HL-60/S4 (cell line): Measurements from ENCODE around the gene PCDH12.

Source experiments
- in situ Hi-C: fragments of 300-500 bp; cut with MboI; formaldehyde crosslinking; loops from 2 replicates; pipeline ENCODE4 v1.14.3; 2022; ENCODE audit warnings: low sequenced_read_pairs

The PCDH12 gene

DNA sequence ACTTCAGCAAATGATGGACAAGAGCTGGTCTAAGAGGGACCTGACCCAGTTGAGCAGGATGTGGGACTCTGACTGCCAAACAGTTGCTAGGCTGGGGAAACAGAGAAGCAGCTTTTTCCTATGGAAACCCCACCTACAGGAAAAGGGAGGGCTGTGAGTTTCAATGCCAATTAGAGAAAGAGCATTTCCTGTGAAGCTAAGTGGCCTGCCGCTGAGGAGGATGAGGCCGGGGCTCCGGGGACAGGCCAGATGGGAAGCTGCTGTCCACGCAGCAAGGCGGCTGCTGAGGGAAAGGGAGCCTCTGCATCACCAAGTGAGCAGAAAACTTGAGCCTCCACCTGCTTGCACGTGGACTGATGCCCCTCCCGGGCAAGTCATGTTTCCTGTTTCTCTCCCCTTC is at the start of gene PCDH12:
Gene PCDH12 (minus strand): TSS at position 90 of the 400 bp plus-strand sequence. CDS start 351 bp downstream, outside the sequence.
- in situ Hi-C loops: loop anchor here (10.0 kb wide), 1 partner anchor 263 kb away; no protein-coding TSS in a partner anchor

DNA sequence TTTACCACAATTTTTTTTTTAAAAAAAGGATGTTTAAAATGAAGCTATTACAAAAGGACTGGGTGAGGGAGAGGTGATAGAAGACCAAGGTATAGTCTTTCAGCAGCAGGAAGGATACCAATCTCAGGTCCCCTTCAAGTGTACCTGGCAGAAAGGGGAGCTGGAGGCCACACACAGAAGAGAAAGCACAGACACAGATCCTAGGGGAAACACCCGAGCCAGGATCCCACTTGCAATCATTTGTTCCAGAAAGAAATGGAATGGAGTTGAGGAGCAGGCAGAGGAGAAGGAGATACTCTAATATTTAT is 49.2 kb upstream of the PCDH12 start:
- in situ Hi-C loops: loop anchor here (25.0 kb wide), 1 partner anchor 555 kb away; no protein-coding TSS in a partner anchor

DNA sequence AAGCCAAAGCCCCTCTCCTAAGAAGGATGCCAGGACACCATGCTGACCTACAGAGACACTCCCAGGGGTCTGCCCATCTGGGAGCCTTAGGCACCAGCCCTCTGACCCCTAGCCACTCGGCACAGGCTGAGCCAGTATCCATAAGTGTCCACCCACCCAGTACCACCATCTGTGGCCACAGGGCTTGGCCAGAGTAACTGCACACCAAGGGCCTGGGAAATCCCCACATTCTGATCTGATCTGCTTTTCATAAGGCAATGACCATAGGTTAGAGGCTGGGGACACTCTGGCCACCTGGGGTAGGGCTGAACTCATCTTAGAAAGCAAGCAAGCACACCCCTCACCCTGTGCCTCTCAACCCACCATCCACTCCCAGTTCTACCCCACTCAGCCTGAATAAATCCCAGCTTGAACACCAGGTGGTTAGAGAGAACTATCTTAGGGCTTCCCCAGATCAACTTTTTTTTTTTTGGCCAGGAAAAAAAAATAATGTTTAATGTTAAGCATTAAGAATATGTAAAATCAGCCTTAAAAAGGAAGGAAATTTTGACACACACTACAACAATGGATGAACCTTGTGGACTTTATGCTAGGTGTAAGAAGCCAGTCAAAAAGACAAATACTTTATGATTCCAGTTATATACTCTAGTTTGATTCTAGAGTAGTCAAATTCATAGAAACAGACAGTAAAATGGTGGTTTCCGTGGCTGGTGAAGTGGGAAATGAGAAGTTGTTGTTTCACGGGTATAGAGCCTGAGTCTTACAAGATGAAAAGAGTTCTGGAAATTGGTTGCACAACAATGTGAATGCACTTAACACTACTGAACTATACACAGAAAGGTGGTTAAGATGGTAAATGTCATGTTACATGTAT is 48.6 kb upstream of the PCDH12 start:
- in situ Hi-C loops: loop anchor here (25.0 kb wide), 1 partner anchor 556 kb away; no protein-coding TSS in a partner anchor

DNA sequence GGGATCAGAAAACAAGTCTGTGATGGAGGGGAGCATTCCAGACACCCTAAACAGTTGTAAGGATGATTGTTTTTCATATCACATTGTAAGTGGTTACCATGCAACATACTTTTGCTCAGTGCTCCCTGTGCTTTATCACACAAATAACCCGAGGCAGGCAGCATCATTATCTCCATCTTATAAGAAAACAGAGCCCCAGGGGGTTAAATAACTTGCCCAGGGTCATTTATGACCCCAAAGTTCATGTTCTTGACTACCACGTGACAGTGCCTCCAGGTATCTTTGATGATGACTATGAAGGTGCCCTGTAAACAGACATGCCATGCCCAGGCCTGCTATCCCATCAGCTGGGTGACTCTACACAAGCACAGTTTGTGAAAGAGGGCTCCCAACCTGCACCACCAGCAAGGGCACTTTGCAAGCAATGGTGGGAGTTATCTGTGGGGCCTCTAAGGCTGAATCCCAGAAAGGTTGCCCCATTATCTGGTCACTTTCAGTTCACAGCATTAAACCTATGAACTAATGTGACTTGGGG is 45.3 kb upstream of the PCDH12 start:
- in situ Hi-C loops: loop anchor here (5.0 to 25.0 kb wide), 2 partner anchors 134 to 559 kb away; no protein-coding TSS in a partner anchor

DNA sequence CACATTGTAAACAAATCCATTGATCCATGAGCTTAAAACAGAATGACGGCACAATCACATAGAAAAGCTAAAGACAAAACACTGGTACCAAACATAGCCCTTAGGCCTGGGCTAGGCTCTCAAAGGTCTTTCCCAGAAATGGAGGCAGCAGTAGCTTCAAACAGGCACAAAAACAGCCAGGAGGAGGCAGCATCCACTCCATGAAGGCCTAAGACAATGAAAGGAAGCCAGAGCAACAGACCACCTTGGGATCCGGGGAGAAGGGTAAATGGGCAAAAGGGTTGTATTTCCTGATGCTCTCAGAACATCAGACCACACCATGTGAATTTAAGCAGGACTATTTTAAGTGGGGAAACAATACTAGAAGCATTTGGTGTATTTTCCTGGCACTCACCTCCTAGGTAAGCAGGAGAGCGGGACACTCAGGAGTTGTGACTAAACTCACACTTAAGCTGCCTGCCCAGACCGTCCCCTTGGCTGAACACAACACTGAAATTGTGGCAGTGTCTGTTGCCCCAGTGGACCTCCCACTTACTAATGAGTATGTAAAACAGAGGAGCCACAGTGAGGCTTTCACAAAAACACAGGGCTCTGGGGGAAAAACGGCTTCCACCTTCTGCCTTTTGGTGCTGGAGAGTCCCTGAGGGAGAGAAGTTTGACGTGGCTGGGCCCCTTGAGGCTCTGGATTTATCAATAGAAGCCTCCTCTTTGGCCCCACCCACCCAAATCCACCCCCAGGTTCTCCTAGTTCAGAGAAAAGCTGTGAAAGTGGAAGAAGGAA is 42.9 kb upstream of the PCDH12 start:
- in situ Hi-C loops: loop anchor here (5.0 to 25.0 kb wide), 2 partner anchors 136 to 561 kb away; no protein-coding TSS in a partner anchor

DNA sequence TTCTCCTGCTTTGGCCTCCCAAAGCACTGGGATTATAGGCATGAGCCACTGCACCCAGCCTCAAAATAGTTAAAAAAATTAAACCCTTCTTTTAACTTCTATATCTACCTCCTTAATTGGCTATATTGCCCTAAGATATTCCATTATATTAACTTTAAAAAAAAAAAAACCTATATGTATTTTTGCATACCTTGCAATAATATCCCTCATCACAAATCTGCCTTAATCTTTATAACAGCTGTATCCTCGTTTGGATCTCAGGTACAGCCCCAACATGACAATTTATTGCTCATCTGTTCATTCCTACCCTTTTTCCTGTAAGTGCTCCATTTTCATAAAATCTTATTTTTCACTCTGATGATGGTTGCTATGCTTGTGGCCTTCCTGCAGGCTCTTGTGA is 42.2 kb upstream of the PCDH12 start:
- in situ Hi-C loops: loop anchor here (5.0 to 25.0 kb wide), 2 partner anchors 137 to 562 kb away; no protein-coding TSS in a partner anchor

DNA sequence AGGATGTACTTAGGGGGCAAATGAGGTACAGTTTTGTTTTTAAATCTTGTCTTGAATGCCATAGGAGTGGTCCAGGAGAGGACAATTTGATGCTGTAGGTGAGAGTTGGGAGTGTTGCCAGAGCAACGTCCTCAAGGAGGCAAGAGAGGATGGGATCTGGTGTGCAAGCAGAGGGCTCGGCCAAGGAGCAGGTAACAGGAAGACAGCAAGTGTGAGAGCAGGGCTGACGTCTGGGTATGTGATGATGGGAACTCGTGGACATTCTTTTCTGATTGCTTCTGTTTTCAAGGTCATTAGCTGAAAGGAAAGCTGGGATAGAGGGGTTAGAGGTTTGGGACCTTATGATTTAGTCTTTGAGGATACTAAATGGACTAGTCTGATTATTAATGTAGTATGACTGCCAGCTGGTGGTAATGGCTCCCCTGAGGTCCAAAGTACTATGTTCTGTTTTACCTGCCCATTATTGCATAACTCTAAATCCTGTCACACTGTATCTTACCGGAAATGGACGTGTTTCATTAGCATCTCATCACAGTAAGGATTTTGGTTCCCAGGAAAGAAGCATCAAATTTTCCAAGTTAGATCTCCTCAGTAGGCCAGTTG is 39.5 kb upstream of the PCDH12 start:
- in situ Hi-C loops: loop anchor here (25.0 kb wide), 1 partner anchor 690 kb away; the partner anchor contains the start of gene FGF1

DNA sequence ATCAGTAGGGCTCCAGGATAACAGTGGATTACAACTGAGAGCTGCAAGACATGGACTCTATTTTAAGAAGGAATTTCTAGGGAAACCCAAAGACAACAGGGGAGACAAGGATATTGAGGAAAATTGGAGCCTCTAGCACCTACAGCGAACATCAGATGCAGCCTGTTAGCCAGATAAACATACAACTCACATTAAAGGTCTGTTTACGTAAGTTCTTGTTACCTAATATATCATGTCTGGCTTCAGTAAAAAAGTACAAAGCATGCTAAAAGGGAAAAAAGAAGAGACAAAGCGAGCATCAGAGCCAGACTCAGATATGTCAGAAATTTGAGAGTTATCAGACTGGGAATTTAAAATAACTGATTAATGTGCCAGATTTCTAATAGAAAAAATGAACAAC is 37.7 kb upstream of the PCDH12 start:
- in situ Hi-C loops: loop anchor here (25.0 kb wide), 1 partner anchor 692 kb away; the partner anchor contains the start of gene FGF1

DNA sequence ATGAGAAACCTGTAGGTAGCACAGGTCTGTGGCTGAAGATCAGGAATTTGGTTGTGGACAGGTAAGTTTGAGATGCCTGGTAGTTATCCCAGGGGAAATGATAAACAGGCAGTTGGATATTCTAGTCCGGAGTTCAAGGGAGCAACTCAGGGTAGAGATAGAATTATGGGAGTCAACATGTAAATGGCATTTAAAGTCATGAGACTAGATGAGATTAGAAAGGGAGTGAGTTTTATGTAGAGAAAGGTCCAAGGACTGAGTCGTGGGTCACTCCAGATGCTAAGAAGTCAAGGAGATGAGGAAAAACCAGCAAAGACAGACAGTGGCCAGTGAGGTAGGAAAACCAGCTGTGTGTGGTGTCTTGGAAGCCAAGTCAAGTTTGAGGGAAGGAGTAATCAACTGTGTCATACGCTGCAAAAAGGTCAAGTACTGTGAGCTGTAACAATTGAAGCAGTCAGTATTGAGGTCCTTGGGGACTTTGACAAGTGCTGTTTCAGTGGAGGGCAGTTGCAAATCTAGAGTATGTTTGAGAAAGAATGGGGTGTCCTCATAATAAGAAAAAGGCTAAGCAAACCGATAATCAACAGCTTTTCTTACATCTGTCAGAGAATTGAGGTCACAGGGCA is 36.6 kb upstream of the PCDH12 start:
- in situ Hi-C loops: loop anchor here (25.0 kb wide), 1 partner anchor 693 kb away; the partner anchor contains the start of gene FGF1

DNA sequence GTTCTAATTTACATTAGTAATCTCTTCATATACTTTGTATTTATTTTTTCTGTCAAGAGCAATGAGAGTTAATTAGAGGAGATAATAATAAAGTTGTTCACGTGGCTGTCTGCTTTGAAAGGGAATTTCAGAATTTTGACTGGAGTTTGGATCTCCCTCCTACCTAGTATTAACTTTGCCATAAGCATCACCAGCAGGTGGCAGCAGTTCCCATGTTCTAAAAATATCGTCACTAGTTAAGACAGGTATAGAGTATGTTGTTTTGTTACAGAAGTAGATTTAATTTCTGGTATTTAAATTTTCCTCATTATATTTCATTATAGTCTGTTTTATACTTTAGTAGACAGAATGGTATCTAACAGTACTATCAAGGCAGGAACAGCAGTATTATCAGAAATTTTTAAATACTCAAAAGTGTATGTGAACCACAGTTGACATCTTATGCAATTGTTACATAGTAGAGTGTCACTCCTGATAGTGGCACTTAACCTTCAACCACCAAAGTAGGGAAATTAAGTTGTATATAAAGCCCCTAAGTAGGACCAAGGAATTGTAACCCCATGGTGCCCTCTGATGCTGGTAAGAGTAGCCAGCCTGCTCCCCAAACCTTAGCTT is 34.5 kb upstream of the PCDH12 start:
- in situ Hi-C loops: loop anchor here (25.0 kb wide), 1 partner anchor 695 kb away; the partner anchor contains the start of gene FGF1

DNA sequence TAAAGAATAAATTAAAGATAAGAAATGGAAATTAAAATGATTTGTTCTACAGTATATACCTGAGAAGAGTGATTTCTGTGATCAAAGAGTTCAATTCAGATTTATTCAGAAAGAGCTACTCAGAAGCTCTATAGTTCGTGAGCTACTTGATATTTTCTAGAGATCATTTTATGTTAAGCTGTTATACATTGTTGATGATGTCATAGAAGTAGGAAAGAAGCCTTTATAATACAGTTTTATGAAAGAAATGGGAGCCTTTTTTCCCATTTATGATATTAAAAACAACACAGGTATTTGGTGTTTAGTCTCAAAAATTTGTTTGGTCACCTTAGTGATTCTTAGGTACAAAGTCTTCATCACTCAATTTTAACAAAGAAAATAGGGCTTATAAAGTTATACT is 31.7 kb upstream of the PCDH12 start:
- in situ Hi-C loops: loop anchor here (25.0 kb wide), 1 partner anchor 698 kb away; the partner anchor contains the start of gene FGF1

DNA sequence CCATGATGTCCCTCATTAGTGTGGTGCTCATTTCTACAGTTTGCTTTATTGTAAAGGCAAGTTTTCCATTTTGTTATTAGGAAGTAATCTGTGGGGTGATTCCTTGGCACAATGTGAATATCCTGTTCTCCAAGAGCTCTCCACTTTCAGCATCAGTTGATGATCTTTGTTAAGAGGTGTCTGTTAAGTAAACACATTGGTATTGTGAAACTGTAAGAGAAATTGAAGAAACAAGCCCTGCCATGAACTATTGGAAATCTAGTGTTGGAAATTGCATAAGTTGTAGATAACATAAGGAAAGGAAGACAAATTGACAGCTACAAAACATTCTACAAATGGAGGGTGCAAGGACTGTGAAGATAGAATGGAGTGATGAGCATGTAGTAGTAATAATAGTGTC is 28.1 kb upstream of the PCDH12 start:
- in situ Hi-C loops: loop anchor here (25.0 kb wide), 1 partner anchor 701 kb away; the partner anchor contains the start of gene FGF1

DNA sequence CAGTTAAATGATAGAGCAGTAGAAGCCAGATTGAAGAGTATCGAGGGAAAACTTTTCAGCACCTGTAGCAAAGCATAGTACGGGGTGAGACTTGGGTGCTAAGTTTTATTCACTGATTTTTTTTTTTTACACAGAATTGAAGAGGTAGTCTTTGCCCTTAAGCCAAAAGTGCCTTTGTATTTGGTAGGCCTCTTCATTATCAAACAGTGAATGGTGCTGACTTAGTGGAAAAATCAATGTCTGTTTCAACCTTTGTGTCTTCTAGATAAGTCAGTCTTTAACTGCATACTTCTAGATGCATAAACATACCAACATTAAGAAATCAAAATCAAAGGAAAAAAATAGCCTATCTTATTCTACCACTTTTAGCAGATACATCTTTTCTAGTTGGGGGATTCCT is 24.6 kb upstream of the PCDH12 start:
- in situ Hi-C loops: loop anchor here (25.0 kb wide), 1 partner anchor 705 kb away; the partner anchor contains the start of gene FGF1

DNA sequence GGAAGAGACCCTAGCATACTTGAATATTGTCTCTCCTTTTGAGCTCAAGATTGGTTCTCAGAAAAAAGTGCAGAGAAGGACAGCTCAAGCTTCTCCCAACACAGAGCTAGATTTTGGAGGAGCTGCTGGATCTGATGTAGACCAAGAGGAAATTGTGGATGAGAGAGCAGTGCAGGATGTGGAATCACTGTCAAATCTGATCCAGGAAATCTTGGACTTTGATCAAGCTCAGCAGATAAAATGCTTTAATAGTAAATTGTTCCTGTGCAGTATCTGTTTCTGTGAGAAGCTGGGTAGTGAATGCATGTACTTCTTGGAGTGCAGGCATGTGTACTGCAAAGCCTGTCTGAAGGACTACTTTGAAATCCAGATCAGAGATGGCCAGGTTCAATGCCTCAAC is 20.4 kb upstream of the PCDH12 start:
- in situ Hi-C loops: loop anchor here (25.0 kb wide), 1 partner anchor 709 kb away; the partner anchor contains the start of gene FGF1

DNA sequence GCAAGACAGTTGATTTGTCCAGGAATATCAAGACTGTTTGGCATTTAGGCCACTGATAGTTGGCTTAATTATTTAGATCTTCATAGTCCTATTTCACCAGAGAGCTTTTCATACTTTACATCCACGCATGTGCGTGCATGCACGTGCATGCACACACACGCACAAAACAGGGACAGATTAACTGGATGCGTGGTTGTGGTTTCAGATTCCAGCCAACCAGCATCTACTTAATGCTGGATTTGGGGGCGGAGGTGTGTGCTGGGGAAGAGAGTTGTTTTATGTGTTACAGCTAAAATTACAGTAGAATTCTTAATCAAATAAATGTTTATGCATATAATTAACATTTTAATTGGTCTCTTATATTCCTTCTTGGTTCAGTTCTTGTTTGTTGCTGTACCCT is 18.2 kb upstream of the PCDH12 start:
- in situ Hi-C loops: loop anchor here (25.0 kb wide), 1 partner anchor 711 kb away; the partner anchor contains the start of gene FGF1

DNA sequence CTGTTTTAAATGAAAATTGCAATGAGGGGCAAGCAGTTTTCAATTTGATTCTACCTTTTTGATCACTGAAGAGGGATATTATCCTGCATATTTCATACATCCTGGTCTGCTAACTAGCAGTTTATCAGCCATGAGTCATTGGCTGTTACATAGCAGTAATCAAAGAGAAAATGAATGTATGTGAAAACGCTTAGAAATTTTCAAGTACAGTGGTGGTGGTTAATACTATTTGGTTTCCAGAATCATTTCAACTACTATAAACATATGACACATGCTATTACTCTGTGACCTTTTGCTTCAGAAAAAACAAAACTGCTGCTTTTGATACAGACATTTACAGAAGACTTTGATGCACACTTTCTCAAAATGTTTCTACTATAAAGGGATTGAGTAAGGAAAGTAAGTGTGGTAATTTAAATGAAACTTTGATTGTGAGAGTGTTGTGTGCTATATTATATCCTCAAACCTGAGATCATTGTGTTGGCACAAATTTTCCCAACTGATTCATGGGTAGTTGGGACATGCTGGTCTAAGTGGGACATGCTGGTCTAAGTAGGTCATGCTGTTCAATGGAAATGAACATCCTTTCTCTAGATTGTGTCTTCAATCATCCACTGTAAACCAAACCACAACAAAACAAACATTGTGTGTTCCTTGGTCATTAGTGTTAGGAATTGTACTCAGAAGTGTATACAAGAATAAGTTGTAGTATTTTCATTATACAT is 16.0 kb upstream of the PCDH12 start:
- in situ Hi-C loops: no loop called here

DNA sequence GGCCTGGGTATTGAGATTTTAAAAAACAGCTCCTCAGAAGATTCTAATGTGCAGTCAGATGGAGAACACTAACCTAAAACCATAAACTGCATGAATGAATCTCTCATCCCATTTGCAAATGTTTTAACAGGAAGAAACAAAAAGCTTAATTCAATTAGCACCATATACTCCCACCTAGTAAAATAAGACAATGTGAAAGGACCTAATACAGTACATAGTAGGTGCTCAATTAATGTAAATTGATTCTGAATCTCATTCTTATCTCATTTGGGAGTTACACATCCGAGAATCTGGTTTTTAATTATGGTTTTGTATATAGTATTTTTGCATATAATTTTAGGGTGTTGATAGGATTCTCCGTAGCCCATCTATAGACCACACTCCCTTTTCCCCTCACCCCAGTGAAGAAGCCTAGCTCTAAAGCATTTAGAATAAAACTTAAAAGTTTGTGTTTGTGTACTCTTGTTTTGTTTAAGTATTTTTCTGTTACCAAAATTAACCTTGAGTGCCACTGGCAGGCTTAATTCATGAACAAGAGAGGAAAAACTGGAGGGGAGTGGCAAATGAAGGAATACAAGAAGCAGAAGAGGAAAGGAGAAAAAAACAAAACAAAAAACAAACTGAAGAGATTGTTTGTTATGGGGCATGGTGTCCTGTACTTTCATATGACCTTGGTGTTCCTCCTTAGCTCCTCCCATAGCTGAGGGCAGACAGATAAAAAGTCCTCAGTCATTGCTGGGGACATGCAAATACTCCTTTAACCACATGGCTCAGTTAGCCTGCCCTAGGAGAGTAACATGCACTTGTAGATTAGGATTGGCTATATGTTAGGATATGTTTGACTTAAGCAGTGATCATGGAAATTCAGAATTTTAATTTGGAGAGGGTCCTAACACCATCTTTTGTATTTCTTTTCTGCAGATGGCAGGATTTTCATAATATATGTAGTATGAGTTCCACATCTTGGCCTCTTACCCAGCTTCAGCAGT is 12.1 kb upstream of the PCDH12 start:
- in situ Hi-C loops: no loop called here
